Tibial artery (tissue), 4 donors: ENCODE data around the gene GABRG3.

Experiments used
- DNase-seq, 2 donors: peaks; one replicate each; pipeline ENCODE4 v3.0.0-alpha.2; 2019
- H3K27ac ChIP-seq, 2 donors: fragments of 200-600 bp; sonication (generic) in 1 of 2; 1 replicate in 1 of 2; 2 replicates in 1 of 2; pipeline ENCODE4 v1.5.1; 2018 to 2019; ENCODE audit warnings: mild to moderate bottlenecking in 1 of 2
- H3K27me3 ChIP-seq, 2 donors: fragments of 200-600 bp; sonication (generic) in 1 of 2; one replicate each; pipeline versions ENCODE4 v1.5.1 to v1.6.0; 2016 to 2019
- H3K36me3 ChIP-seq, 3 donors: fragments of 200-600 bp; sonication (generic) in 2 of 3; one replicate each; pipeline ENCODE4 v1.5.1; 2016 to 2019; ENCODE audit warnings: mild to moderate bottlenecking in 2 of 3
- H3K4me1 ChIP-seq, 4 donors: fragments of 200-600 bp; sonication (generic) in 2 of 4; 1 replicate in 3 of 4; 2 replicates in 1 of 4; pipeline ENCODE4 v1.5.1; 2016 to 2019
- H3K4me3 ChIP-seq, 2 donors: fragments of 200-600 bp; sonication (generic) in 1 of 2; 1 replicate in 1 of 2; 2 replicates in 1 of 2; pipeline ENCODE4 v1.5.1; 2018 to 2019; ENCODE audit warnings: mild to moderate bottlenecking in 2 of 2
- H3K9me3 ChIP-seq, 3 donors: fragments of 200-600 bp; sonication (generic) in 1 of 3; one replicate each; pipeline ENCODE4 v1.5.1; 2016 to 2019
- intact Hi-C: fragments of 100-400 bp; cut with DNase I; formaldehyde crosslinking; loops from one replicate; pipeline ENCODE4 v1.15.0; 2023; ENCODE audit warnings: low total_unique reads
- TF ChIP-seq, protein P1 (sequence below), 2 experiments: fragments of 200-600 bp in 1 of 2; fragments of 450-650 bp in 1 of 2; IDR thresholded peaks; one replicate each; pipeline ENCODE4 v1.5.1; 2017 to 2019; ENCODE audit warnings: antibody characterized with exemption in 2 of 2, mild to moderate bottlenecking in 1 of 2, moderate library complexity in 1 of 2

GABRG3 gene

DNA sequence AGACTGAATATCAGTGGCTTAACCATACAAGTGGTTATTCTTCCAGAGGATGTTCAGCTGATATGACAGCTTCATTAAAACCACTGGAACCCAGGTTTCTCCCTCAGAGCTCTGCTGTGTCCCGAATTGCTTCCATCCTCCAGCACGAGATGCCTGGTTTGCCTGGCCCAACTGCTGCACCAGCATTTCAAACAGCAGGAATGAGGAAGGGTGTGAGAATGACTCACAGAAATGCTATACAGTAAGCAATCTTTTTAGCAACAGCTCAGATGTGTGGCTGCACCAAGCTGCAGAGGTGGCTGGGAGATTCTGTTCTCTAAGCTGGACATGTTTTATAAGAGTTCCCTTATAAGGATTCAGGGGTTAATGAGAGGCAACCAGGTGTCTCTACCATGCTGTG, 271.0 kb downstream of the GABRG3 start:
- Histone ChIP-seq H3K27me3 (no peaks in the 10 kb centered on the region), H3K9me3 (no peaks in the 10 kb centered on the region), H3K4me3 (no peak overlapping the region), H3K4me1 (no peaks in the 10 kb centered on the region), H3K27ac (no peak overlapping the region), H3K36me3 (no peaks in the 10 kb centered on the region)
- DNase-seq: no peak
- TF ChIP-seq, protein P1, sequence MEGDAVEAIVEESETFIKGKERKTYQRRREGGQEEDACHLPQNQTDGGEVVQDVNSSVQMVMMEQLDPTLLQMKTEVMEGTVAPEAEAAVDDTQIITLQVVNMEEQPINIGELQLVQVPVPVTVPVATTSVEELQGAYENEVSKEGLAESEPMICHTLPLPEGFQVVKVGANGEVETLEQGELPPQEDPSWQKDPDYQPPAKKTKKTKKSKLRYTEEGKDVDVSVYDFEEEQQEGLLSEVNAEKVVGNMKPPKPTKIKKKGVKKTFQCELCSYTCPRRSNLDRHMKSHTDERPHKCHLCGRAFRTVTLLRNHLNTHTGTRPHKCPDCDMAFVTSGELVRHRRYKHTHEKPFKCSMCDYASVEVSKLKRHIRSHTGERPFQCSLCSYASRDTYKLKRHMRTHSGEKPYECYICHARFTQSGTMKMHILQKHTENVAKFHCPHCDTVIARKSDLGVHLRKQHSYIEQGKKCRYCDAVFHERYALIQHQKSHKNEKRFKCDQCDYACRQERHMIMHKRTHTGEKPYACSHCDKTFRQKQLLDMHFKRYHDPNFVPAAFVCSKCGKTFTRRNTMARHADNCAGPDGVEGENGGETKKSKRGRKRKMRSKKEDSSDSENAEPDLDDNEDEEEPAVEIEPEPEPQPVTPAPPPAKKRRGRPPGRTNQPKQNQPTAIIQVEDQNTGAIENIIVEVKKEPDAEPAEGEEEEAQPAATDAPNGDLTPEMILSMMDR (IDR thresholded peaks at IDR 0.05): no peak
- intact Hi-C loops: no loop called here

DNA sequence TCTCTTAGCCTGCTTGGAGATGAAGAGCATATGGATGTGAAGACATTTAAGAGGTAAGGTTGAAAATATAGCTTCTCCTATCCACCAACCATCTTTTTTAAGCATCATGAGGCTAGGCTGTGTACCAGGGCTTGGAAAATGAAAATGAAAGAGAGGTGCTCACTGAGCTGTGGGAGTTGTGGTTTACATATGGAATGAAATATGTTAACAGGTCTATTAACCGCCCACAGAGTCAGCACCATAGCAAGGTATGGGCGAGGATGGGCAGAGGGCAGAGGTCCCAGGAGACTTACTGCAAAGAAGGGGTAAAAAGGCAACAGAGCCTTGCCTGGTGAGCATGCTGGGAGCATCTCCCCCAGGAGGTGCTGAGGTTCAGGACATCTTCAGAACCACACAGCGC, 273.1 kb downstream of the GABRG3 start:
- Histone ChIP-seq H3K27ac (no peak overlapping the region), H3K9me3 (no peaks in the 10 kb centered on the region), H3K4me3 (no peak overlapping the region), H3K27me3 (no peaks in the 10 kb centered on the region), H3K4me1 (no peaks in the 10 kb centered on the region), H3K36me3 (no peaks in the 10 kb centered on the region)
- no peak for DNase-seq
- intact Hi-C loops: no loop called here
- TF ChIP-seq, protein P1 (IDR thresholded peaks at IDR 0.05): no peak

DNA sequence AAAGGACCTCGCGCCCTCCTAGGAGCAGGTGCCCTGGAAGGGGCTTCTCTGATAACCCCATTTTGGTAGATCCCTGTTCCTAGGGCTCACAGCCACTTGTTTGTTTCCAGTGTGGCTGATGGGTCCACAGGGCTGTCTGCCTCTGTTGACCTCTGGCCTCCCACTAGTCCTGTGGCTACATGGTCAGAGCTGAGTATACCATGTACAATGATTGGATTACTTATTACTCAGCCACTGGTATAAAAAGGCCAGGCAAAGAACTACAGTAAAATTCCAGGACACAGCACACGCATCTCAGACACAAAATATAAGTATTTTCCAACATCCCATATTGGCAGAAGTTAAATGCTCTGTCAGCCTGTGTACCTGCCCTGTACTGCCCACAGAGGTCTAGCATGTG, 277.3 kb downstream of the GABRG3 start:
- no peak for DNase-seq

DNA sequence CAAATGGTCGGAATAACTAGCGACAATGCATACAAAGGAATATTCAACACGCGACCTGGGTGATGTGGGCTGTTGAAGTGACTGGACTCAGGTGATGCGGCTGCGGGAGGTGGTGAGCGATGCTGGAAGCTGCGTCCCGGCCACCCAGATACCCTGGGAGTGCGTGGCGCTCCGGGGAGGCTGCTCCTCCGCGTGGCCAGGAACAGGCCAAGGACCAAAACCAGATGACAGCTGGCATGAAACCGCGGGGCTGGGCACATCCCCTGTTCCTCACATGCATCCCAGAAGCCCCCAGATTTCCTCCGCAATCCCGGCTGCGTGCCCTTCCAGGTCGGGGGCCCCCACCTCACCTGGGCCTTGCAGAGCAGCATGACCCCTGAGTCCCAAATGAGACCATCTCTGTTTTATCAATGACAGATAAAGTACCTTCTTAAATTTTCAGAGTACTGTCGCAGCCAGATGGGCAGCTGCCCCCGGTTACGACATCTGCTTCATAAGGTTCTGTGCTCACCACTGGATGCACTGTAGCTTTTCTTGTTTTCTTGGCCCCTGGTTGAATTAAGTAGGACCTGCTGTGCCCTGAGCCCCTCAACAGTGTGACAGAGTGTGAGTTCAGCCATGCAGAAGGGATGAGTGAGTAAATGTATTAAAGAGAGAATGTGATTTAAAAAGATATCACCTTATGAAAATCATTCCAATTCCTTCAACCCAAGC, 278.2 kb downstream of the GABRG3 start:
- Histone ChIP-seq H3K36me3 (no peaks in the 10 kb centered on the region), H3K9me3 (no peaks in the 10 kb centered on the region), H3K27me3 (no peaks in the 10 kb centered on the region), H3K4me3 (no peak overlapping the region), H3K27ac (no peak overlapping the region), H3K4me1 (no peaks in the 10 kb centered on the region)
- TF ChIP-seq, protein P1 (IDR thresholded peaks at IDR 0.05): no peak
- intact Hi-C loops: no loop called here
- no peak for DNase-seq

More for the DNA sequence above, 277.3 kb downstream of the GABRG3 start:
- Histone ChIP-seq H3K9me3 (no peaks in the 10 kb centered on the region), H3K36me3 (no peaks in the 10 kb centered on the region), H3K27ac (no peak overlapping the region), H3K4me1 (no peaks in the 10 kb centered on the region), H3K27me3 (no peaks in the 10 kb centered on the region), H3K4me3 (no peak overlapping the region)
- intact Hi-C loops: no loop called here
- TF ChIP-seq, protein P1 (IDR thresholded peaks at IDR 0.05): no peak

DNA sequence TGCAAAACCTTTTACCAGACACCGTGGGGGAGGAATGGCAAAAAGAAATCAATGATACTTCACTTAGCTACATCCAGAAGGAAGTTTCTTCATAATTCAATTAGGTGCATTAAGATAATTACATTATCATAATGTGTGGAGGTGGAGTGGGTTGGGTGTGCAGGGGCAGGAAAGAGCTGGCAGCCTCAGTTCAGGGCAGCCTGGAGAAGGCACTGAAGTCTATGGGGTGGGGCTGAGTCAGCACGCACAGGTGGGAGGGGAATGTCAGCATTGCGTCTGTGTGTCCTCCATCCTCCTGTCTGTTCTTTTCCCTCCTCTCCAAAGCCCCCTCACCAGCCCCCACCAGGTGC, 278.8 kb downstream of the GABRG3 start:
- DNase-seq: no peak

More for the DNA sequence above, 278.8 kb downstream of the GABRG3 start:
- Histone ChIP-seq H3K36me3 (no peaks in the 10 kb centered on the region), H3K27me3 (no peaks in the 10 kb centered on the region), H3K4me3 (no peak overlapping the region), H3K4me1 (no peaks in the 10 kb centered on the region), H3K9me3 (no peaks in the 10 kb centered on the region), H3K27ac (no peak overlapping the region)
- intact Hi-C loops: no loop called here
- TF ChIP-seq, protein P1 (IDR thresholded peaks at IDR 0.05): no peak
